Activated CD4-positive, alpha-beta T cell treated with anti-CD3 and anti-CD28 coated beads, Interleukin-10, Interleukin-2, amounts not matched to agents 100 ng/mL and 50 ng/mL, durations not matched to agents 16 hours and 8 hours (primary cell): ENCODE measurements around the gene MIB1.

Experiments
- DNase-seq: peaks from one replicate; pipeline ENCODE4 v3.0.0-alpha.2; 2020

MIB1 gene

DNA sequence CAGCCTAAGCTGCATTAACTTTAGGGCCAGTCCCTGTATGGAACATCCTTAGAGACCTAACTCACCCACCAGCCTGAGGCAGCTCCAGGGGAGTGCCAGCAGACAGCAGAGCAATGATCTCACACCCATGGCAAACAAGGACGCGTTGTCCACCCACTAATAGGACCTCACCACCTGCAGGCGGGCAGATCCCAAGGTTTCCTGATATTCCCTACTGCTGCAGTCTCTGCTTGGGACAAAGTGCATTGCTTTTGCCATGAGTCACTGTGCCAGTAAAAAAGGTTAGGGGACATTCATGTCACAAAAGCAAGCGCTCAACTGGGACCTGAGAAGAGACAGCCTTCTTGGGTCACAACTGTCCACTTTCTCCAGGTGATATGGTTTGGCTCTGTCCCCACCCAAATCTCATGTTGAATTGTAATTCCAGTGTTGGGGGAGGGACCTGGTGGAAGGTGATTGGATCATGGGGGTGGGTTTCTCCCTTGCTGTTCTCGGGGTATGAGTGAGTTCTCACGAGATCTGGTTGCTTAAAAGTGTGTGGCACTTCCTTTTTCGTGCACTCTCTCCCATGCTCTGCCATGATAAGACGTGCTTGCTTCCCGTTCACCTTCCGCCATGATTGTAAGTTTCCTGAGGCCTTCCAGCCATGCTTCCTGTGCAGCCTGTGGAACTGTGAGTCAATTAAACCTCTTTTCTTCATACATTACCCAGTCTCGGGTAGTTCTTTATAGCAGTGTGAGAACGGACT is 160.2 kb downstream of the MIB1 start:
- DNase-seq, result no peak

DNA sequence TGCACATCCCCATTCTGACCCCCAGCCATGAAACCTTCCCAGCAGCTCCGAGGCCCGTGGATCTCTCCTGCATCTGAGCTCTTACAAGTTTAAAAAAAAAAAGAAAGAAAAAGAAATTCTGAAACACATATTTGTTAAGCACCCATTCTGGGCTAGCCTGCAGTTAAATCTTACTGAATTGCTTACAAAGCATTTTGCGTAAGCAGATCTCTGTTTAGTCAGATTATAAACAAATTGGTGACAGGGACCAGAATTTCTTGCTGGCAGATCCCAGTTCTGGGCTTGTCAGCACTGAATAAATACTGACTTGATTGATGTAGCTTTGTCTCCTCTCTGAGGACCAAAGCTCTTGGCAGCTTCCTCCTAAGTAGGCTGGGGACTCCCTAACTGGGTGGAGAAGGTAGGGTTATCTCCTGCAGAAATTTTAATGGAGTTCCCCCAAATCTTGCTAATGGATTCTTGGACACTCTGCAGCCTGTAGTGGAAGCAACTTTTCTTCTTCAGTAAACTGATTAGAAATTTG is 160.9 kb downstream of the MIB1 start:
- DNase-seq, result no peak

DNA sequence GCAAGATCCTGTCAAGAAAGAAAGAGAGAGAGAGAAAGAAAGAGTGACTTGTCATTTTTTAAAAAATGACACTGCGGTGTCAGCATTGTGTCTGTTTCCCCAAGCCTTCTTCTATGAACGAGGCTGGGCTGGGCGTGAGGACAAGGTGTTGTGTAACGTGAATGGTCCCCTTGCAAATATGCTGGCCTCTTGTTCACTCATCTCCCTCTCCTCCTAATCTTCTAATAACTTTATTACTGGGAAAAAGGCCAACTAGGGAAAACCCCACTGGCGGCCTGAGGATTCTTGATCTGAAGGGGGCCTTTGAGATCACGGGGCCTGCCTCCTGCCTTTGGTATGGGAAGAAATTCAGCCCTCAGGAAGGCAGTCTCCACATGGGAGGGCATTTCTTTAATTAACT is 163.1 kb downstream of the MIB1 start:
- no peak for DNase-seq

DNA sequence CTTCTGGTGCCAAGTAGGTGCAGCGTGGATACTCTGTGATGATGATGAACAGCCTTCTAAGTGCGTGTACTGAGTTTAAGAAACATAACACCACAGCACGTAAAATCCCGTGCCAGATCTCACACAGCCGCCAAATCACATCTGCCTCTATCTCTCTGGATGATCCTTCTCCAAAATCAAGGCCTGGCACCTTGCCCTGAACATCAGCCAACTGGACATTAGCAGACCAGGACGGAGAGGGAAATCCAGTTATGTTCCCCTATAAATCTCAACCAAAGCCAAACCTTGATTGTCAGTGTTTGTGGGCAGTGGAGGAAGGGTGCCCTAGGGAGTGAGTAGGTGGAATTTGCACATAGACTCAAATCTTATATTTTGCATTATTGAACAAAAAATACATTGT is 164.3 kb downstream of the MIB1 start:
- DNase-seq, result no peak

DNA sequence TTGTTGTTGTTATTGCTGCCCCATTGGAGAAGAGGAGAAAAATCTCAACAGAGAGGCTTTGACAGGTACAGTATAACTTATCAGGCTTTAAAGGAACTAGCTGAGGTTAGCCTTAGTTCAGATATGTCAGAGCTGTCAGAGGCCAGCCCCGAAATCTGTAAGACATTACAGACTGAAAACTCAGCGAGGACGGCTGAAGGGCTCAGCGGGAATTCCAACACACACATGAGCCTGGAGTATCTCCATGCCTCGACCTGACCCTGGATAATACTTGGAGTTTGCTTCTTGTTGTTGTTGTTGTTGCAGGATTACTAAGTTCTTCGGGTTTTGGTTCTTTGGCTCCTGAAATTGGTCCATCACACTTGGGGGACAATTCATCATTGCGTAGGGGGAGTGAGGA is 166.9 kb downstream of the MIB1 start:
- DNase-seq, result no peak

DNA sequence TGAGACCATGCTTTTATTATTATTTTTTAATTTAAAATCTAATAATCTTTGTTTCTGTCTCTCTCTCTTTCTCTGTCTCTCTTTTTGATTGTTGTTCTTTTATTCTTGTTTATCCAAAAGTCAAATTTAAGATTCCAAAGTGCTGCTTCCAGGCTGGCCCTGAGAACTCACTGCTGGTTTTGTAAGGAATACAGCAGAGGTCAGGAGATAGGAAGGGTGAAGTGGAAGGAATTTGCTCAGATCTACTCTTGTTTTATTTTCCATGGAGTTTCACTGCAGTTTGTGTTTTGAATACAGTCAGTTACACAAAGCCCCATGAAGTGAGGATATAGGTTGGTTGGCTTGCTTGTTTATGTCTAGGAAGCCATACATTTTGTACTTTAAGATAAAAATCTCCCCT is 168.1 kb downstream of the MIB1 start:
- DNase-seq, result no peak

DNA sequence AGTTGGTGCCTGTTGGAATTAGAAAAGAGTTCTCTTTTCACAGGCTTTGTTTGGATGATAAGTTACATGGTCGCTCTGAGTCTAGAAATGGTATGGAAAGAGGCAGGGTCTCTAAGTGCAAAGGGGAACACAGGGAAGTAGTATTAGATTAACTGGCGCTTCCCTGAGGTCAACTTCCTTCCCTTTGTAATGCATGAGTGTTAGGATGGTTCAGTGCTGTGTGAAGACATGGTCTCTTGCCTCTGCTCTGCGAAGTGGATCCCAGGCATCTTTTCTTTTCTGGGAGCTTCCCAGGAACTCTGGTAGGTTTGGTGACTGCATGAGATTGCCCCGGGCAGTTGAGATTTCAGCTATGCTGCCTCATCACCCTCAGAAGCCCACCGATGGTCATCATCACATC is 170.3 kb downstream of the MIB1 start:
- no peak for DNase-seq

DNA sequence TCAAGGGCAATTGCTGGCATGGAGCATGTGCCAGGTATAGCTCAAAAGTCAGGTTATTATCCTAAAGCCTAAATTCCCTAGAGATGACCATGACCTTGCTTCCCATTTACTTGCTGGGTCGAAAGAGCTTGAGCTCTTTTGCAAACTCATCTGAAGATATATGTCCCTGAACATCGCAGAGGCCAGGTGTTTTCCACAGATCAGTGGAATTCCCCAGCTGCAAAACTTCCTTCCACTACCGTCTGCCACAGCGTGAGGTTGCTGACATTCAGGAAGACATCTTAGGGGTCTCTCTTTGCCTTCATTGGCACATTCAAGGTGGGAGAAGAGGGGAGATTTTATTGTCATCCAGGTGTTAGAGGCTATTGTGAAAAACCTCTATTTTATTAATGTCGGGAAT is 171.0 kb downstream of the MIB1 start:
- DNase-seq, result no peak

DNA sequence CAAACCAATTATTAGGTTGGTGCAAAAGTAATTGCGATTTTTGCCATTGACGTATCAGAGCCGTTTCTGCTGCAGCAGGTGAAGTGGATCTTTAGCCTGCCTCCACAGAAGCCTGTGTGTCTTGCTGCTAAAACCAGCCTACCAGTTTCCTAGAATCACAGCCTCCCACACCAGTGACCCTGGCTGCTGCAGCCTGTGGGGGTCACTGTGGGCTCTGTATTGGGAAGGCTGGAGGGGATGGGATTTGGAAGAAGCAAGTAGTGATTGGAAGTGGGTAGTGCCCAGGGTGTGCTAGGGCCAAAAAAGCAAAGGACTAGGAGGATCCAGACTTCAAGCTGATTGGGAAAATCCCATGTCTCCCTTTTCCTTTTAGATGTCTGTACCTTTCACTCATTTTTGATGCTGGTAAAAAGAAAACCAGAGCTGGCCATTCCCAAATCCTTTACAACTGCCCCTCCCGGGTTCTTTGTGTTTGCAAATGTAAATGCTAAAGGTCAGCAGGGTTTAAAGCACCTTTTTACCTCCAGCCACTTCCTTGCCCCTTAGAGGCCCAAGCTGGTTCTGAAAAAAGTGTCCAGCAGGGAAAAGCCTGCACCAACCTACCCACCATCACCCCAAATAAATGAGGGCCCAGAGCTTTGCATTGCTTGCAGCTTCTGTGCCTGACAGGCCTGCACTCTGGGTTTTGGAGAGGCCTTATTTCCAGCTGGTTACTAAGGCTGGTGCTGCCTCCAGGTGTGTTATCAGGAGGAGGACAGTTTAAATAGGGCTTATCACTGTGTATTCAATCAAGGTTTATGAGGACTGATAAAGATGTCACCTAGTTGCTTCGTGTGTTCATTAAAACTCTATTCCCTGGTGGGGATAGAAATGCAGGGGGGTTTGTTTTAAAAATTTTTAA is 172.0 kb downstream of the MIB1 start:
- DNase-seq, result no peak

DNA sequence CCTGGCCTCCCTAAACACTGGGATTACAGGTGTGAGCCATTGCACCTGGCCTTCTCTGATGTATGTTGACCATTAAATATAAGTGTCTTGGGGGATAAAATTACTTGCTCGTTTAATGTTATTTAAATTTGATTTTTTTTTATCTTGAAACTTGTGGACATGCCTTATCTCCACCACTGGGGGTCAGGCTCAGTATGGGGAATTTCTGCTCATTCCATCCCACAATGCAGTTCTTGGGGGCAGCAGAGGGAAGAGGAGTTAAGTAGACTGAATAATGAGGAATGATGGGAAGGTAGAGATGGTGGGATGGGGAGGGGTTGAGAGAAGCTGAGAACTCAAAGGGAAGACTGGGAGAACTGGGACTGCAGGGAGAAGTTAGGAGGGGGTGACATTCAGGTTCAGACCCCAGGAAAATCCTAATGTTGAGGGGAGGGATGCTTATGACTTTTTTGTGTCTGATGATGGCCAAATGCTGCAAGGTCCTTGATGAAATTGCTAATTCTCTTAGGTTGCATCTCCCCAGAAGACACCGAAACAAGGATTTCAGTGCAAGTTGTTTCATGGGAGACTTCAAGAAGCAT is 174.2 kb downstream of the MIB1 start:
- DNase-seq, result peak; percentile 3

DNA sequence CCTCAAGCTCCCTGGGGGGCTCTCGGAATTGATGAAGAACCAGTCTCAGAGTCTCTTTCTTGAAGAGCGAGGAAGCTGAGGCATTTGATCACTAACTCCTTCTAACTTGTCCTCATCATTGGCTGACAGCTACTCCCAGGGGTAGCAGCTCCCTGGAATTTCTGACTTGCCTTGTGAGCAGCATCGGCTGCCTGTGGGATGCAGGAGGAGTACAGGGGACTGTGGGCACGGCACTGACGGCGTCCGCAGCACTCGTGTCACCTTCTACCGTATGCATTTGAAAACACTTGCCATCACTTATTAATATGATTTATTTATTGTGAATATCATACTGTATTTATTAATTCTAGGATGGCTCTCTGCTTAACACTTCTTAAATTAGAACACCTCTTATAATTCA is 175.0 kb downstream of the MIB1 start:
- DNase-seq, result no peak

DNA sequence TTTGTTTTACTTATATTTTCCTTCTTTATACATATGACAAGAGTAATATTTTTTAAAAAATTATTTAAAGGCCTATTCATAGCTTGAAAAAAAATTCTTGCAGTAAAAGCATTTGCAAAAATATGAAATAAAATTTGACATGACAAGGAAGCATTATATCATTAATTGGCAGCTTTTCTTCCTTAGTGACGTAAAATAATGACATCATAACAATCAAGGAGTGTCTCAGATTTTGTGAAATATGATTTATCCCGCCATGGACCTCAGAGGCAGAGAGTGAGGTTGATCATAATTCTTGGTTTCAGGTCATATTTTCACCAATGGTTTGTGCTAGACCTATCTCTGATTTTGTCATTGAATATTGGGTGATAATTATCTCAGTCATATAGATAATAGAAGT is 176.0 kb downstream of the MIB1 start:
- DNase-seq, result no peak

DNA sequence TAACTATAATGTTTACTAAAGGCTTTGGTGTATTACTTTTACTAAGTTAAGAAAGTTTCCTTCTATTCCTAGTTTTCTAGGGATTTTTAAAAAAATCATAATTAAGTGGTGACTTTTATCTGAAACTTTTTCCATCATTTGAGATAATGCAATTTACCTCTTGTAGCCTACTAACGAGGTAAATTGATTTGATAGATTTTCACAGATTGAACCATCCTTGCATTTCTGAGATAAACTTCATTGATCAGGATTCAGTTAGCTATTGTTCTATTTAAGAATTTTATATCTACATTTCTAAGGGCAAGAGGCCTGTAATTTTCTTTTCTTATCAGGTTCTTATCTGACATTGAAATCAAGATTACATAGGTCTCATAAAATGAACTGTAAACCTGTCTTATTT is 178.1 kb downstream of the MIB1 start:
- DNase-seq, result no peak
